ENCODE measurements around the gene EMB. TPM values are rescaled to one million over a fixed set of nuclear protein-coding genes. Genes with fewer than 3 reads are reported as not detected.
"Not testable (repeated sequence)": the region's sequence is repeated elsewhere in the genome, so short reads cannot be mapped to it uniquely, and the experiment has no call there.

EMB gene
- total and polyA plus RNA-seq, 2 experiments from 2014 or later: 0.22 TPM; not detected in 1

DNA sequence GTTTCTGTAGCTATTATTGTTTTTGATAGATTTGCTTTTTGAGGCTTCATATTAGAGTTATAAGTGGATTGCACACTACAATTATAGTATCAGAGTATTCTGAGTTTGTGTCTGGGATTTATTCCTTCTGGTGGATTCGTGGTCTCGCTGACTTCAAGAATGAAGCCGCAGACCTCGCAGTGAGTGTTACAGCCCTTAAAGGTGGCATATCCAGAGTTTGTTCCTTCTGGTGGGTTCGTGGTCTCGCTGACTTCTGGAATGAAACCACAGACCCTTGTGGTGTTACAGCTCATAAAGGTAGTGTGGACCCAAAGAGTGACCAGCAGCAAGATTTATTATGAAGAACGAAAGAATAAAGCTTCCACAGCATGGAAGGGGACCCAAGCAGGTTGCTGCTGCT, 6.9 kb upstream of the EMB start:
- Histone ChIP-seq H3K27ac (no peak overlapping the region), H3K79me2 (ENCODE audit: insufficient read depth) (no peaks in the 10 kb centered on the region), H3K27me3 (replicated peaks; ENCODE audit: insufficient read depth) (no peaks in the 10 kb centered on the region), H4K20me1 (ENCODE audit: insufficient read depth) (no peaks in the 10 kb centered on the region; the same call in 1 of the 2 replicates), H3K4me1 (ENCODE audit: insufficient read depth) (no peaks in the 10 kb centered on the region), H3K4me2 (ENCODE audit: unreplicated experiment) (no peak overlapping the region), H3K9me3 (ENCODE audit: low read depth) (no peaks in the 10 kb centered on the region), H3K9me2 (ENCODE audit: insufficient read depth) (no peaks in the 10 kb centered on the region), H3K36me3 (ENCODE audit: low read depth) (no peaks in the 10 kb centered on the region), H3K9ac (no peak overlapping the region), H2AFZ (no peak overlapping the region), H3F3A (ENCODE audit: insufficient read depth) (no peaks in the 10 kb centered on the region), H3K4me3 (no peak overlapping the region)
- TF ChIP-seq EZH2 (IDR thresholded peaks at IDR 0.05; ENCODE audit: insufficient read depth, poor library complexity, severe bottlenecking) (no peak), EZH2phosphoT487 (IDR thresholded peaks at IDR 0.05; ENCODE audit: insufficient read depth, low read depth) (no peak)
- in situ Hi-C loops (cut with MboI): no loop called here
- WGBS, 2 experiments (ENCODE audit: low coverage in 1 of 2, low lambda C conversion rate in 2 of 2, missing lambda C conversion rate in 2 of 2): 47 to 58% methylated on average over 7 of the region's 7 CpGs
- no peak for DNase-seq

DNA sequence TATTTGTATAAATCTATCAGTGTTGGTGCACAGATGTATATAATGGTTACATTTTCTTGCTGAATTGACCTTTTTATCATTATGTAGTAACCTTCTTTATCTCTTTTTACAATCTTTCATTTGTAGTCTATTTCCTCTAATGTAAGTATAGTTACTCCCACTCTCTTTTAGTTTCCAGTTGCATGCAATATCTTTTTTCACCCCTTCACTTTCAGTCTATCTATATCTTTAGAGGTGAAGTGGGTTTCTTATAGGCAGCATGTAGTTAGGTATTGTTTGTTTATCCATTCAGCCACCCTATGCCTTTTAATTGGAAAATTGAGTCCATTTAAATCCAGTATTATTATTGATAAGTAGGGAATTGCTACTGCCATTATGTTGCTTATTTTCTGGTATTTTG, 6.1 kb upstream of the EMB start:
- TF ChIP-seq EZH2phosphoT487 (IDR thresholded peaks at IDR 0.05; ENCODE audit: insufficient read depth, low read depth) (no peak), EZH2 (IDR thresholded peaks at IDR 0.05; ENCODE audit: insufficient read depth, poor library complexity, severe bottlenecking) (no peak)
- no peaks in the 10 kb centered on the region for H3K36me3 ChIP-seq (ENCODE audit: low read depth)

DNA sequence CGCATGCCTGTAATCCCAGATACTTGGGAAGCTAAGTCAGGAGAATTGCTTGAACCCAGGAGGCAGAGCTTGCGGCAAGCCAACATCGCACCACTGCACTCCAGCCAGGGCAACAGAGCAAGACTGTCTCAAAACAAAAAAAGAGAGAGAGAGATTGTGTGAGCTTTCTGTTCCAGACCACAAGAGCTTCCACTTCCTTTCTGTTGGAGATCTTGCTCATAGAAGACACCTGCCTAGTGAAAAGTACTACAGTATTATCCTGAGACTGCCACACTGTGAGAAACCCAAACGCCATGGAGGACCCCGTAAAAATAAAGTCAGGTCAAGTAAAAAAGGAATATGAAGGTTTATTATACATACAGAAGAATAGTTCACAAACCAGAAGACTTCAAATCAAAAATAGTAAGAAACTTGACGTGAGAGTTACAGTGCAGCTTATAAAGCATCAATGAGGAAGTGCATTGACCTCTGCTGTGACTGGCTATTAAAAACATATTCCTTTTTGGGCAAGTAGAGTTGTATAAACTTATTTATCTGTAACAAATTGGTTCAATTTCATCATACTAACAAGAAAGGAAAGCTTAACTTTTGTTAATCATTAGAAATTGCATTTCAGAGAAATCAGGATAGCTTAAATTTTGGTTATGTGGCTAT, 4.3 kb upstream of the EMB start:
- Histone ChIP-seq H4K20me1 (ENCODE audit: insufficient read depth) (no peaks in the 10 kb centered on the region; the same call in 1 of the 2 replicates), H3F3A (ENCODE audit: insufficient read depth) (no peaks in the 10 kb centered on the region), H3K9me2 (ENCODE audit: insufficient read depth) (no peaks in the 10 kb centered on the region), H3K9me3 (ENCODE audit: low read depth) (no peaks in the 10 kb centered on the region), H3K27me3 (replicated peaks; ENCODE audit: insufficient read depth) (0 out of 2 replicates have a peak, but pooled peaks cover 5% of the 10 kb centered on the region), H2AFZ (no peak overlapping the region), H3K36me3 (ENCODE audit: low read depth) (no peaks in the 10 kb centered on the region), H3K4me3 (no peak overlapping the region), H3K27ac (no peak overlapping the region), H3K4me1 (ENCODE audit: insufficient read depth) (no peaks in the 10 kb centered on the region), H3K4me2 (ENCODE audit: unreplicated experiment) (no peak overlapping the region), H3K9ac (no peak overlapping the region), H3K79me2 (ENCODE audit: insufficient read depth) (no peaks in the 10 kb centered on the region)
- no peak for DNase-seq
- in situ Hi-C loops (cut with MboI): no loop called here
- no peak for TF ChIP-seq EZH2phosphoT487 (IDR thresholded peaks at IDR 0.05; ENCODE audit: insufficient read depth, low read depth)
- no peak for TF ChIP-seq EZH2 (IDR thresholded peaks at IDR 0.05; ENCODE audit: insufficient read depth, poor library complexity, severe bottlenecking)
- WGBS, 2 experiments (ENCODE audit: low coverage in 1 of 2, low lambda C conversion rate in 2 of 2, missing lambda C conversion rate in 2 of 2): 37 to 40% methylated on average over 6 of the region's 6 CpGs

More for the DNA sequence above, 6.1 kb upstream of the EMB start:
- Histone ChIP-seq H3K9me3 (ENCODE audit: low read depth) (no peaks in the 10 kb centered on the region), H3K4me3 (no peak overlapping the region), H3K9ac (no peak overlapping the region), H3K4me2 (ENCODE audit: unreplicated experiment) (no peak overlapping the region), H3K27me3 (replicated peaks; ENCODE audit: insufficient read depth) (no peaks in the 10 kb centered on the region), H3K79me2 (ENCODE audit: insufficient read depth) (no peaks in the 10 kb centered on the region), H3K27ac (no peak overlapping the region), H2AFZ (no peak overlapping the region), H3K9me2 (ENCODE audit: insufficient read depth) (no peaks in the 10 kb centered on the region), H4K20me1 (ENCODE audit: insufficient read depth) (no peaks in the 10 kb centered on the region; the same call in 1 of the 2 replicates), H3K4me1 (ENCODE audit: insufficient read depth) (no peaks in the 10 kb centered on the region), H3F3A (ENCODE audit: insufficient read depth) (no peaks in the 10 kb centered on the region)
- in situ Hi-C loops (cut with MboI): no loop called here
- no peak for DNase-seq

DNA sequence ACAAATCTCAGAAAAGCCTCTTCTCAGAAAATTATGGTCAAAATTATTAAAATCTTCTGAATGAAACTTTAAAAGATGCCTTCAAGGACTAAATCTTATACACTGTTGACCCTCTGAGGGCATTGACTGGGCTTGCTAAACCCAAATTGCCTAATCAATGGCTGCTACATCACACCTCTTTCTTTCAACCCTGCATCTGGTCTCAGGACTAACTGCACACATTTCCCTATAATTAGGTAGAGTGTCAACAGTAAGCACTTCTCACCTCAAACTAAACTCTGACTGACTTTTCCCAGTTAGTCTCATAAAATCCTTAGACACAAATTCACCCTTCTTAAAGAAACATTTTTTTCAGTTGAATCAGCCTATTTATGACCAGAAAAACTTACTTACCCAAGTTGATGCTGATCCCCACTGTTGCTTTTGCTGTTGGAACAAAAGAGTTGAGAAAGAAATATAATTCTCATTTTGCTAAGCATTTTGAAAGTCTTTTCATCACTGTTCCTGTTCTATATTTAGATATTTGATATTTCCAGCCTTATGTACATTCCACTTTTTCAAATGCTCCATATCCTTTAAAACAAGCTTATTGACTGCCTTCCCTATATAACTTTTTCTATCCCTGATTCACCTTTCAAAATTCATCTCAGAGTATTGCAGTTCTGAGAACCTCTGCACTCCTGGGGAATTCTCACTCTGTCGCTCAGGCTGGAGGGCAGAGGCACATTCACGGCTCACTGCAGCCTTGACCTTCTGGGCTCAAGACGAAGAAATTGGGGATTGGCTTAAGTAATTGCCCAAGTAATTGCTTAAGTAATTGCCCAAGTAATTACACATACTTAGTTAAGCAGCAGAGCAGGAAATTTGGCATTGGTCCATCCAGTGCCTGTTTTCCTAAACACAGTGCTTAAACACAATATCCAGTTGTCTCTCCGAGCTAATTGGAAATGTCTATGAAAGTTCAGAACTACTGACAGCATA, 1.8 kb upstream of the EMB start:
- DNase-seq; H3F3A ChIP-seq (ENCODE audit: insufficient read depth); H3K79me2 ChIP-seq (ENCODE audit: insufficient read depth); in situ Hi-C loops (cut with MboI); H3K4me2 ChIP-seq (ENCODE audit: unreplicated experiment); H3K9me3 ChIP-seq (ENCODE audit: low read depth); H3K9ac ChIP-seq; H3K27ac ChIP-seq; H3K9me2 ChIP-seq (ENCODE audit: insufficient read depth); H3K27me3 ChIP-seq (replicated peaks; ENCODE audit: insufficient read depth); H3K4me1 ChIP-seq (ENCODE audit: insufficient read depth); H3K4me3 ChIP-seq; H3K36me3 ChIP-seq (ENCODE audit: low read depth); H4K20me1 ChIP-seq (ENCODE audit: insufficient read depth); H2AFZ ChIP-seq: not testable (repeated sequence)
- WGBS, 2 experiments (ENCODE audit: low coverage in 1 of 2, low lambda C conversion rate in 2 of 2, missing lambda C conversion rate in 2 of 2): 6 to 10% methylated on average over 4 of the region's 4 CpGs
